ENCODE measurements around the gene CALCOCO1. TPM values are rescaled to one million over a fixed set of nuclear protein-coding genes. Genes with fewer than 3 reads are reported as not detected.

Gene CALCOCO1
- polyA plus RNA-seq, 1 experiment: 124 TPM

GRCh38 chr12:53756300-53757100 is 29.2 kb upstream of the CALCOCO1 start:
- POLR2A ChIA-PET: interaction anchor here (0.6 kb wide), 1 partner anchor 417 kb away, joined by 3 read pairs; no protein-coding TSS in a partner anchor
- Histone ChIP-seq H3K27me3 (ENCODE audit: control insufficient read depth, insufficient read depth, low read length) (peaks cover 53% of the 10 kb centered on the region), H3K4me3 (ENCODE audit: low read depth, low read length) (no peak overlapping the region), H3K9me3 (ENCODE audit: control insufficient read depth, insufficient read depth, low read length) (no peaks in the 10 kb centered on the region; the same call in none of the 2 replicates), H3K27ac (ENCODE audit: low read depth, low read length) (no peak overlapping the region)
- DNase-seq (ENCODE audit: low read depth, low spot score): no peak
- CTCF ChIA-PET: interaction anchor here (0.8 to 7.8 kb wide), 8 partner anchors 9 to 234 kb away, joined by 3 to 91 read pairs (median 8); no protein-coding TSS in a partner anchor
- no peak for TF ChIP-seq CTCF (IDR thresholded peaks at IDR 0.05; ENCODE audit: low read depth, low read length)

- Histone ChIP-seq H3K27me3 (ENCODE audit: control insufficient read depth, insufficient read depth, low read length) (peaks cover 59% of the 10 kb centered on the region), H3K9me3 (ENCODE audit: control insufficient read depth, insufficient read depth, low read length) (no peaks in the 10 kb centered on the region; the same call in 1 of the 2 replicates), H3K4me3 (ENCODE audit: low read depth, low read length) (no peak overlapping the region), H3K27ac (ENCODE audit: low read depth, low read length) (no peak overlapping the region)
- DNase-seq (ENCODE audit: low read depth, low spot score): no peak
- ChIA-PET POLR2A (interaction anchor here (0.6 kb wide), 1 partner anchor 418 kb away, joined by 3 read pairs; no protein-coding TSS in a partner anchor), CTCF (interaction anchor here (0.6 to 7.8 kb wide), 3 partner anchors 10 to 437 kb away, joined by 3 to 91 read pairs (median 15); no protein-coding TSS in a partner anchor)
- TF ChIP-seq CTCF (IDR thresholded peaks at IDR 0.05; ENCODE audit: low read depth, low read length): no peak
These were observed 28.6 kb upstream of the CALCOCO1 start for GRCh38 chr12:53755893-53756292.

DNA sequence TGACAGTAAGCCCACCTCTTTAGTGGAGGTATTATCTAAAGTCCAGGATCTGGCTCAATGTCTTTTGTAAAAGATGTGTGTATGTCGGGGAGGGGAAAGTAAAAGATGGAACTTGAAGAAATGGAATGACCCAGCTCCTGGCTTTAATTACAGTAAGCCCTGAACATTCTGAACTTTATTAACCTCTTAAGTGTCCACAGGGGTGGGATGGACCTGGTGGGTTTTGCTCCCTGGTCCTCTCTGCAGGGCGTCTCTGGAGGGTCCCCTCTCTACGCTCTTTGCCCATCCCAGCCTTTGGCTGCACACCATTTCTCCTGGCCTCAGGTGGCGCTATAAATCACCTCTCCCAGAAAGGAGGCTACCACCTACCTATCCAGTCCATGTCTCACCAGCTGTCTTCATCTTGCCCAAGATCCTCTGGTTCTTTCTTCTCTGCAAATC is 28.2 kb upstream of the CALCOCO1 start:
- Histone ChIP-seq H3K4me3 (ENCODE audit: low read depth, low read length) (no peak overlapping the region), H3K27ac (ENCODE audit: low read depth, low read length) (no peak overlapping the region), H3K27me3 (ENCODE audit: control insufficient read depth, insufficient read depth, low read length) (peaks cover 63% of the 10 kb centered on the region), H3K9me3 (ENCODE audit: control insufficient read depth, insufficient read depth, low read length) (no peaks in the 10 kb centered on the region; the same call in 1 of the 2 replicates)
- DNase-seq (ENCODE audit: low read depth, low spot score): no peak
- ChIA-PET POLR2A (no interaction called here), CTCF (interaction anchor here (0.6 to 7.8 kb wide), 2 partner anchors 10 to 437 kb away, joined by 3 to 91 read pairs; no protein-coding TSS in a partner anchor)
- no peak for TF ChIP-seq CTCF (IDR thresholded peaks at IDR 0.05; ENCODE audit: low read depth, low read length)

DNA sequence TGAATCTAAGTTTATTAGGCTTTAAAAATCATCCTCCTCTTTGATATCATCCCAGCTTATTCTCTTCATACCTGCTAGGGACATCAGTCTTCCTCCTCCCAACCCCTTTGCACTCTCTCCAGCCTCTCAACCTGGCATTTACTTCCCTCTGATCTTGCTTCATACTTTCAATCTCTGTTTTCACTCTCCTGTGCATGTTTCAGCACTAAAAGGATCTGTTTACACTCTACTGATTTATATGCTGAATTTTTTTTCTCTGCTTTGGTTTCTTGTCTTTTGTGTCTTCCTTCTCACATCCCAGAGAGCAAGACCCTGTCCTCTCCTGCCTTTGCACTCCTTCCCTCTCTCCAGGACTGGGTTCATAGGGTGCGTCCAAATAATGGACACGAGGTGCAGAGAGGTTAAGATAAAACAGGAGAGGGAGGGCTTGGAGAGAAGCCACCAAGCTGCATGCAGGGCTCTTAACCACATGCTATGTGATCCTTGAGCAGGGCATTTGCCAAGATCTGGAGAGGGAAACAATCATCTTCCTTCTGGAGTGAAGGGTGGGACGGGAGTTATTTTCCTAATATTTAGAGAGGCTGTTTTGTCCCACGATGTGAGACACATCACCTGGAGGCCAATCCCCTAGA is 27.5 kb upstream of the CALCOCO1 start:
- no peak overlapping the region for H3K4me3 ChIP-seq (ENCODE audit: low read depth, low read length)

More for the DNA sequence above, 27.5 kb upstream of the CALCOCO1 start:
- CTCF ChIA-PET: interaction anchor here (2.2 to 7.8 kb wide), 2 partner anchors 9 to 53 kb away, joined by 8 to 91 read pairs; no protein-coding TSS in a partner anchor
- no peak for DNase-seq (ENCODE audit: low read depth, low spot score)
- no peaks in the 10 kb centered on the region; the same call in 1 of the 2 replicates for H3K9me3 ChIP-seq (ENCODE audit: control insufficient read depth, insufficient read depth, low read length)
- TF ChIP-seq CTCF (IDR thresholded peaks at IDR 0.05; ENCODE audit: low read depth, low read length): no peak
- no peak overlapping the region for H3K27ac ChIP-seq (ENCODE audit: low read depth, low read length)
- POLR2A ChIA-PET: interaction anchor here (0.5 kb wide), 1 partner anchor 469 kb away, joined by 6 read pairs; no protein-coding TSS in a partner anchor
- H3K27me3 ChIP-seq (ENCODE audit: control insufficient read depth, insufficient read depth, low read length): peaks cover 69% of the 10 kb centered on the region
